Neuronal stem cell (in vitro differentiated cells): ENCODE measurements around the gene ST8SIA1.

ENCODE experiments used
- DNase-seq: peaks from one replicate; pipeline ENCODE4 v3.0.0-alpha.2; 2013; ENCODE audit warnings: low spot score
- H2AFZ ChIP-seq: one replicate; pipeline ENCODE4 v1.6.1; 2013; ENCODE audit warnings: mild to moderate bottlenecking, low read length, inconsistent platforms
- H2AK5ac ChIP-seq: 2 replicates; pipeline ENCODE4 v1.6.1; 2013; ENCODE audit warnings: low read depth, mild to moderate bottlenecking, inconsistent platforms, low read length, moderate library complexity, mixed read lengths
- H2BK120ac ChIP-seq: 2 replicates; pipeline ENCODE4 v1.6.1; 2013; ENCODE audit warnings: low read depth, mild to moderate bottlenecking, inconsistent platforms, low read length, moderate library complexity, mixed read lengths
- H2BK12ac ChIP-seq: one replicate; pipeline ENCODE4 v1.6.1; 2013; ENCODE audit warnings: low read length, inconsistent platforms
- H2BK15ac ChIP-seq: 2 replicates; pipeline ENCODE4 v1.6.1; 2013; ENCODE audit warnings: mild to moderate bottlenecking, low read length, inconsistent platforms, mixed read lengths
- H2BK5ac ChIP-seq: one replicate; pipeline ENCODE4 v1.6.1; 2013; ENCODE audit warnings: inconsistent platforms, mild to moderate bottlenecking, low read length, moderate library complexity
- H3K14ac ChIP-seq: one replicate; pipeline ENCODE4 v1.6.1; 2013; ENCODE audit warnings: low read length, inconsistent platforms
- H3K18ac ChIP-seq: 2 replicates; pipeline ENCODE4 v1.6.1; 2013; ENCODE audit warnings: low read length, inconsistent platforms
- H3K23ac ChIP-seq: 2 replicates; pipeline ENCODE4 v1.6.1; 2013; ENCODE audit warnings: low read depth, mild to moderate bottlenecking, mixed read lengths, low read length, inconsistent platforms; ENCODE audit not compliant: poor library complexity
- H3K27ac ChIP-seq: replicated peaks from 3 replicates; pipeline ENCODE4 v1.5.1; 2013; ENCODE audit warnings: low read length, inconsistent platforms
- H3K27me3 ChIP-seq, 3 experiments: 2 replicates each; pipeline ENCODE4 v1.6.1; 2013; ENCODE audit warnings: low read length in 3 of 3, mild to moderate bottlenecking in 2 of 3, inconsistent platforms in 1 of 3, low read depth in 1 of 3, mixed read lengths in 1 of 3, moderate library complexity in 1 of 3; ENCODE audit not compliant: control insufficient read depth in 3 of 3, insufficient read depth in 3 of 3
- H3K36me3 ChIP-seq, 2 donors: replicated peaks in 1 of 2; 2 replicates each; pipeline ENCODE4 v1.6.1; 2013; ENCODE audit warnings: low read length in 2 of 2; ENCODE audit not compliant: control insufficient read depth in 2 of 2, insufficient read depth in 2 of 2
- H3K4ac ChIP-seq: 2 replicates; pipeline ENCODE4 v1.6.1; 2013; ENCODE audit warnings: inconsistent platforms, mild to moderate bottlenecking, low read length, moderate library complexity
- H3K4me1 ChIP-seq, 2 donors: 1 replicate in 1 of 2; 2 replicates in 1 of 2; pipeline ENCODE4 v1.6.1; 2013; ENCODE audit warnings: low read length in 2 of 2, low read depth in 1 of 2; ENCODE audit not compliant: control insufficient read depth in 2 of 2, insufficient read depth in 1 of 2
- H3K4me2 ChIP-seq: one replicate; pipeline ENCODE4 v1.6.1; 2013; ENCODE audit warnings: mild to moderate bottlenecking, low read length, inconsistent platforms; ENCODE audit not compliant: insufficient read depth, poor library complexity, severe bottlenecking
- H3K4me3 ChIP-seq, 2 donors: 2 replicates each; pipeline ENCODE4 v1.5.1; 2013; ENCODE audit warnings: low read length in 2 of 2, mild to moderate bottlenecking in 2 of 2, inconsistent platforms in 1 of 2, moderate library complexity in 1 of 2
- H3K79me1 ChIP-seq: one replicate; pipeline ENCODE4 v1.6.1; 2013; ENCODE audit warnings: low read depth, mild to moderate bottlenecking, inconsistent platforms, low read length, moderate library complexity
- H3K9ac ChIP-seq: one replicate; pipeline ENCODE4 v1.6.1; 2013; ENCODE audit warnings: mild to moderate bottlenecking, low read depth, low read length, inconsistent platforms; ENCODE audit not compliant: poor library complexity
- H3K9me3 ChIP-seq, 2 donors: replicated peaks in 1 of 2; 2 replicates each; pipeline versions ENCODE3 to v1.6.1; 2013; ENCODE audit warnings: low read length in 2 of 2, mild to moderate bottlenecking in 2 of 2, inconsistent platforms in 1 of 2, low read depth in 1 of 2, mixed read lengths in 1 of 2, moderate library complexity in 1 of 2; ENCODE audit not compliant: control insufficient read depth in 2 of 2, insufficient read depth in 1 of 2
- H4K8ac ChIP-seq: one replicate; pipeline ENCODE4 v1.6.1; 2013; ENCODE audit warnings: low read depth, mild to moderate bottlenecking, inconsistent platforms, low read length, moderate library complexity
- H4K91ac ChIP-seq: one replicate; pipeline ENCODE4 v1.6.1; 2013; ENCODE audit warnings: low read length, low read depth, mild to moderate bottlenecking, inconsistent platforms; ENCODE audit not compliant: poor library complexity
- WGBS, 2 donors: extraction: QIAGEN DNeasy Blood & Tissue Kit; methylation state at CpG; one replicate each; pipeline ENCODE4 v1.1.7; 2013; ENCODE audit warnings: missing lambda C conversion rate in 2 of 2, mixed read lengths in 1 of 2; ENCODE audit not compliant: insufficient read length in 2 of 2, insufficient replicate concordance in 1 of 2; ENCODE audit errors: extremely low coverage in 2 of 2; 5-methylcytosine and 5-hydroxymethylcytosine counted together

Gene ST8SIA1

GRCh38 chr12:22188431-22188830 is 146.1 kb downstream of the ST8SIA1 start:
- no peaks in the 10 kb centered on the region for H3K4me1 ChIP-seq
- no peak overlapping the region for H2AK5ac ChIP-seq
- DNase-seq: no peak
- H3K79me1 ChIP-seq: no peaks in the 10 kb centered on the region
- H3K4me3 ChIP-seq: no peak overlapping the region
- H2BK5ac ChIP-seq: no peak overlapping the region
- H3K4me2 ChIP-seq: no peak overlapping the region
- H4K8ac ChIP-seq: no peak overlapping the region
- H3K27ac ChIP-seq: no peak overlapping the region
- no peak overlapping the region for H4K91ac ChIP-seq
- no peak overlapping the region for H2BK120ac ChIP-seq
- H3K36me3 ChIP-seq: no peaks in the 10 kb centered on the region
- H3K14ac ChIP-seq: no peak overlapping the region
- no peak overlapping the region for H3K4ac ChIP-seq
- no CpG with 5 or more reads among the region's 3 CpGs for WGBS, 2 donors
- H3K23ac ChIP-seq: no peak overlapping the region
- no peaks in the 10 kb centered on the region for H3K27me3 ChIP-seq
- no peak overlapping the region for H2BK15ac ChIP-seq
- no peak overlapping the region for H2AFZ ChIP-seq
- no peak overlapping the region for H3K18ac ChIP-seq
- no peak overlapping the region for H2BK12ac ChIP-seq
- H3K9ac ChIP-seq: no peak overlapping the region
- no peaks in the 10 kb centered on the region for H3K9me3 ChIP-seq

DNA sequence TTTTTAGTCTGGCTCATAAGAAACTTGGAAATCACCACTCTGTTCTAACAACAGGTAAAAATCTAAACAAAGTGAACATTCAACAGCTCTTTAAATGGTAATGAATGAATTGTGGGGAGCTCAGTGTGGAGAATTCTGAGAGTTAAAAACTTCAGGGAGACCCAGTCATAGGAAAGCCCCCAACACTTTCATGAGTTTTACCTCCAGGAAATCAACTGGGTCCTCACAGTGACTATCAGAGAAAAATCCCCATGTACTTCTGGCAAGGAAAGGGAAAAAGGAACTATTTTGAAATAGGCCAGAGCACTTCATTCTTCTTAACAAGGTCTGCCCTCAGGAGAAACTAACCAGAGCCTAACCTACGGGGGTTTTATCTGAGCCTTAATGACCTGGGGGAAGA is 153.8 kb downstream of the ST8SIA1 start:
- H2BK5ac ChIP-seq: no peak overlapping the region
- no peak overlapping the region for H3K4ac ChIP-seq
- H2BK12ac ChIP-seq: no peak overlapping the region
- H3K36me3 ChIP-seq: no peaks in the 10 kb centered on the region
- no peak overlapping the region for H3K18ac ChIP-seq
- no peak overlapping the region for H2BK15ac ChIP-seq
- no peak overlapping the region for H3K9ac ChIP-seq
- no peak for DNase-seq
- H2BK120ac ChIP-seq: no peak overlapping the region
- H3K4me2 ChIP-seq: no peak overlapping the region
- no peak overlapping the region for H3K23ac ChIP-seq
- H3K9me3 ChIP-seq: no peaks in the 10 kb centered on the region
- no peaks in the 10 kb centered on the region for H3K79me1 ChIP-seq
- no peak overlapping the region for H2AK5ac ChIP-seq
- no peaks in the 10 kb centered on the region for H3K27me3 ChIP-seq
- no peak overlapping the region for H4K91ac ChIP-seq
- H3K4me1 ChIP-seq: no peaks in the 10 kb centered on the region
- H2AFZ ChIP-seq: no peak overlapping the region
- H4K8ac ChIP-seq: no peak overlapping the region
- H3K4me3 ChIP-seq: no peak overlapping the region
- no peak overlapping the region for H3K27ac ChIP-seq
- H3K14ac ChIP-seq: no peak overlapping the region
- WGBS, 2 donors: no CpG with 5 or more reads among the region's 1 CpG

DNA sequence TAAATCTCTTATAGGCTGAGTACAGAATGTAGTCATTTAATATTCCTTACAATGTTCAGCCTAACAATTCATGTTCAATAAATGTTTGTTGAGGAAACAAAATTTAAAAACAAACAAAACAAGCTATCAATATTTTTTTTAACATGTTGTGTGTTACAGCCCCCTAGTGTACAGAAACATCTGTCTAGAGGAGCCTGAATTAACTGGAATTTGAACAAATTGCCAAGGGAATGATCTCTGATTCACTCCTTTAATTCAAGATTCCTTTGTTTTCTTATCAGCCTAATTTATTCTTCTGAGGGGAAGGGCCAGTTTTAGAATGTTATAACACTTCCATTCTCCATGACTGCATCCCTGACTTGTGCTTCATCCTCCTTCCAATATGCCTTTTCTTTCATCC is 161.3 kb downstream of the ST8SIA1 start:
- Histone ChIP-seq H4K8ac (no peak overlapping the region), H2AK5ac (no peak overlapping the region), H3K23ac (no peak overlapping the region), H3K14ac (no peak overlapping the region), H3K79me1 (no peaks in the 10 kb centered on the region), H3K9ac (no peak overlapping the region), H4K91ac (no peak overlapping the region), H2BK12ac (no peak overlapping the region), H3K4ac (no peak overlapping the region), H2BK120ac (no peak overlapping the region), H2BK5ac (no peak overlapping the region), H3K27ac (no peak overlapping the region), H3K4me1 (no peaks in the 10 kb centered on the region), H3K9me3 (no peaks in the 10 kb centered on the region), H2AFZ (no peak overlapping the region), H2BK15ac (no peak overlapping the region), H3K4me2 (no peak overlapping the region), H3K27me3 (no peaks in the 10 kb centered on the region), H3K18ac (no peak overlapping the region), H3K4me3 (no peak overlapping the region), H3K36me3 (no peaks in the 10 kb centered on the region)
- no peak for DNase-seq

DNA sequence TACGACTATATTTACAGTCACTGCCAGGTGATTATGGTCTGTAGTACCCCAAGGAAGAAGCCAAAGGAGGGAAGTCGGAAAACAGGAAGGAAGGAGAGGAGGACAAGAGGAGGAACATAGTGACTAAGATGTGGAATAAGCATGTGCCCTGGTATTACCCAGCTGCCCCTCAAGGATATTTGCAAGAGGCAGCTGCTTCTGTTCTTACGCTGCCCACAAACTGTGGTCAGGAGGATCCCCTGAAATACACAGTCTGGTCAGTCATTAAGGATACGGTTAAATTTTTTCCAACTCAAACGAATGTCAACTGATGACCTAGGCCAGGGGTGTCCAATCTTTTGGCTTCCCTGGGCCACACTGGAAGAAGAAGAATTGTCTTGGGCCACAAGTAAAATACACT is 162.0 kb downstream of the ST8SIA1 start:
- no peak overlapping the region for H3K23ac ChIP-seq
- no peak overlapping the region for H4K91ac ChIP-seq
- no peaks in the 10 kb centered on the region for H3K9me3 ChIP-seq
- no peak overlapping the region for H3K9ac ChIP-seq
- no peak overlapping the region for H2AFZ ChIP-seq
- no peaks in the 10 kb centered on the region for H3K36me3 ChIP-seq
- no peak overlapping the region for H2BK15ac ChIP-seq
- no peak overlapping the region for H2BK120ac ChIP-seq
- no peaks in the 10 kb centered on the region for H3K4me1 ChIP-seq
- no peak overlapping the region for H3K14ac ChIP-seq
- H3K27me3 ChIP-seq: no peaks in the 10 kb centered on the region
- H2BK5ac ChIP-seq: no peak overlapping the region
- H2BK12ac ChIP-seq: no peak overlapping the region
- DNase-seq: no peak
- H3K27ac ChIP-seq: no peak overlapping the region
- WGBS, 2 donors: no CpG with 5 or more reads among the region's 5 CpGs
- H4K8ac ChIP-seq: no peak overlapping the region
- no peaks in the 10 kb centered on the region for H3K79me1 ChIP-seq
- H3K18ac ChIP-seq: no peak overlapping the region
- no peak overlapping the region for H3K4me2 ChIP-seq
- H3K4ac ChIP-seq: no peak overlapping the region
- no peak overlapping the region for H3K4me3 ChIP-seq
- H2AK5ac ChIP-seq: no peak overlapping the region
